Measurements from ENCODE around the gene MYLK.

Gene MYLK

DNA sequence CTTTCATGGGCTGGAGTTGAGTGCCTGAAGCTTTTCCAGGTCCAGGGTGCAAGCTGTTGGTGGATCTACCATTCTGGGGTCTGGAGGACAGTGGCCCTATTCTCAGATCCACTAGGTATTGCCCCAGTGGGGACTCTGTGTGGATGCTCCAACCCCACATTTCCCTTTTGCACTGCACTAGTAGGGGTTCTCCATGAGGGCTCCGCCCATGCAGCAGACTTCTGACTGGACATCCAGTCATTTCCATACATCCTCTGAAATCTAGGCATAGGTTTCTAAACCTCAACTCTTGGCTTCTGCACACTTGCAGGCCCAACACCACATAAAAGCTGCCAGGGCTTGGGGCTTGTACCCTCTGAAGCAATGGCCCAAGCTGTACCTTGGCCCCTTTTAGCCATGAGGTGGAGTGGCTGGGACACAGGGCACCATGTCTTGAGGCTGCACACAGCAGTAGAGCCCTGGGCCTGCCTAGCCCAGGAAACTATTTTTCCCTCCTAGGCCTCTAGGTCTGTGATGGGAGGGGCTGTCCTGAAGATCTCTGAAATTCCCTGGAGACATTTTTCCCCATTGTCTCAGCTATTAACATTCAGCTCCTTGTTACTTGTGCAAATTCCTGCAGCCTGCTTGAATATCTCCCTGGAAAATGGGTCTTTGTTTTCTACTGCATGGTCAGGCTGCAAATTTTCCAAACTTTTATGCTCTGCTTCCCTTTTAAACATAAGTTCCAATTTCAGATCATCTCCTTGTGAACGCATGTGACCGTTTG, 293.3 kb downstream of the MYLK start:
- DNase-seq, result no peak

GRCh38 chr3:123587401-123587800, 296.7 kb downstream of the MYLK start:
- no peak for DNase-seq

GRCh38 chr3:123586968-123587367, 297.2 kb downstream of the MYLK start:
- no peak for DNase-seq

DNA sequence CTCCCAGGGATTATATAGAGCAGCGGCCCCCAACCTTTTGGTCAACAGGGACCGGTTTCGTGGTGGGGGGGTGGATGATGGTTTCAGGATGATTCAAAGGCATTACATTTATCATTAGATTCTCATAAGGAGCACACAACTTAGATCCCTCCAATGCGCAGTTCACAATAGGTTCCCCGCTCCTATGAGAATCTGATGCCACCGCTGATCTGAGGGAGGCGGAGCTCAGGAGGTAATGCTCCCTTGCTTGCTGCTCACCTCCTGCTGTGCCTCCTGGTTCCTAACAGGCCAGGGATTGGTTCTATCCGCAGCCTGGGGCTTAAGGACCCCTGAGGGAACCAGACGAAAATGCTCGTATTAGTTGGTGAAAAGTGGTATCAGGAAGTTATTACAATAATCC, 298.0 kb downstream of the MYLK start:
- peak; percentile 61 for DNase-seq

DNA sequence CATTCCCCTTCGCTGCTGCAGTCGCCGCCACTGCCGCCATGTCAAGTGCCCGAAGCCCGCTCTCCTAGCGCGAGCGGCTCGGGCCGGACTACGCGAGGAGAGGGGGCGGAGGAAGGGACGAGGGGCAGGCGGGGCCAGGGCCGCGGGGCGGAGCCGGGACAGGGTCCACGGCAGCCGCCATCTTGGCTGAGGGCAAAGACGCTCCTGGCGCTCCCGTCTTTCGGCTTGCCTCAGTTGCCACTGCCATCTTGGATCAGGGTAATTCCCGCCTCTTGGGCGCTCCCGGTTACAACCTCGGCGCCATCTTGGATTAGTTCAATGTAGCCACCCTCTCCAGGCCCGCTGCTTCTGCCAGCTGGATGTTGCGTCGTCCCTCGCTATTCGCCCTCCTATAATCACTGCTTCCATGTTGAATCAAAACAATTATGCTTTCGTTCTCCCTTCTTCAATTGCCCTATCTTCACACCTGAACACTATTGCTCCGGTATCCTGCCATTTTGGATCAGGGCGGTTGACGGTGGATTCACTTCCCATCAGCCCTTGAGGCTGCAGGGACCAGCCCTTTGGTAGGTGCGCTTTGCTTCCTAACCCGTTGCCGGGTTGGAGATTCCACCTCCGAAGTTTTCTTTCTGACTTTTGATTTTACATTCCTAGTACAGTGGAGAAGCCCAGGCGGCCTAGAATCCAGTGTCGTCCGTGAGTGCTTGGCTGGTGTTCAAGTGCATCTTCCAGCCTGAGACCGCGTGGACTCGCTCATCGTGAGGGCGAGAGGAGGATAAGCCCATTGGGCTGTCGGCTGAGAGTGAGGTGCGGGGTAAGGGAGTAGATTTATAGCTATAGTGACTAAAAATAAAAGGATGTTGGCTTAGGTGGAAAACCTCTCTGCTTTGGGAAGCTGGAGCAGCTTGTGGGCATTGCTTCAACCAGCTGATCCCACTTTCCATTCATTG, 298.9 kb downstream of the MYLK start, which contains the start of gene HACD2:
Gene HACD2, minus strand, starts transcription at position 66 of the 950 bp plus-strand sequence. Its CDS starts 26 bp downstream, at position 40.
- DNase-seq, result peak; percentile 99

- peak; percentile 81 for DNase-seq
Measured at GRCh38 chr3:123584284-123584987, 299.7 kb downstream of the MYLK start.

GRCh38 chr3:123583561-123583960, 300.6 kb downstream of the MYLK start:
- DNase-seq, result no peak

DNA sequence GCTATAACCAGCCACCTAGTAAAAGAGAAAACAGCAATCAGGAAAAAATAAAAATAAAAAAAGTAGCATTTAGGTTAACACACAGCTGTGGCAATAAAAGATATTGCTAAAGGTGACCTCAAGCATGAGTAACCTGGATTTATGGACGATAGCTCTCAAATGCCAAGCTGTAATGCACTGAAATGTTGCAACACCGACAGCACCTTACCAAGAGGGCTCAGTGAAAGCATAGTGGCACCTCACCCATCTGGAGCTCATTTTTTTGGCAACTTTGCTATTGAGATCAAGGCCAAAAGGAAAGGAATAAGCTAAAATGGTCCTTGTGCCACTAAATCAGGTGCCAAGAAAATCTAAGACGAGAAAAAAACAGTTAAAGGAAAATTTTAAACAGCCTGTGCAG, 301.8 kb downstream of the MYLK start:
- no peak for DNase-seq

- no peak for DNase-seq
Measured at GRCh38 chr3:123576122-123576521, 308.0 kb downstream of the MYLK start.

- no peak for DNase-seq
Measured at GRCh38 chr3:123571973-123572365, 312.2 kb downstream of the MYLK start.

DNA sequence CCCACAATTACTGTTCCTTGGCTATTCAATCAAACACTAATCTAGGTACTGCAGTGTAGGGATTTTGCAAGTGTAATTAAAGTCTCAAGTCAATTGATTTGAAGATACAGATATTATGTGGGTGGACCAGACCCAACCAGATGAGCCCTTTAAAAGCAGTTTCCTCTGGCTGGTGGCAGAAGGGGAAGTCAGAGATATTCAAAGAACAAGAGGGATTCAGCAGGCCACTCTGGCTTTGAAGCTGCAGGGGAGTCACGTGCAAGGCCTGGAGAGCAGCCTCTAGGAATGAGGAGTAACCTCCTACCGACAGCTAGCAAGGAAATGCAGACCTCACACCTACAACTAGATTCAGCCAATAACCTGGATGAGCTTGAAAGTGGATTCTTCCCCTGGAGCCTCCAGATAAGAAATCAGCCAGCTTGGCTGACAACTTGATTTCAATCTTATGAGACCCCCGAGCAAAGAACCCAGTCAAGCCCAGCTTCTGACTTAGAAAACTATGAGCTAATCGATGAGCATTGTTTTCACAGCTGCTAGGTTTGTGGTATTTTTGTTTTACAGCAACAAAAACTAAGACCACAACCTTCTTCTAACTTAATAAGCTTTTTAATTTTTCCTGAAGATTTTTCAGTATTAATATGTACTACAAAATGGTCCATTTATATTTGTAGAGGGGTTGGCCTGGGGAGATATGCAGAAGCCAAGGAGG, 312.7 kb downstream of the MYLK start:
- DNase-seq, result no peak

DNA sequence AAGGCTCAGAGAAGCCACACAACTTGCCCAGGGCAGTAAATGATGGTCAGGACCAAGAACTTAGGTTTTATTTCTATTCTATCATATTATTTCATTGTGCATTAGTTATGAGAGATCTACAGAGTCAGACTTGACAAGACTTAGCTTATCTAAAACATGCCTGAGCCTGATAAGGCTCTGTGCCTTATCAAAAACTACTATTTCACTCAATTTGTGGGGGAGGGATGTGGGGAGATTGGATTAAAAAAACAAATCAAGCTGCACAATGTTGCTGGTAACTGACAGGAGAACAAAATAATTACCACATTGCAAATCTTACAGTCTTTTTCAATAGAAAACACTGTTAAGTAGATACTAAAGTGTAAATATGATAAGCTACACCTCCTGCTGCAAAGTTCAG, 315.3 kb downstream of the MYLK start:
- DNase-seq, result no peak

DNA sequence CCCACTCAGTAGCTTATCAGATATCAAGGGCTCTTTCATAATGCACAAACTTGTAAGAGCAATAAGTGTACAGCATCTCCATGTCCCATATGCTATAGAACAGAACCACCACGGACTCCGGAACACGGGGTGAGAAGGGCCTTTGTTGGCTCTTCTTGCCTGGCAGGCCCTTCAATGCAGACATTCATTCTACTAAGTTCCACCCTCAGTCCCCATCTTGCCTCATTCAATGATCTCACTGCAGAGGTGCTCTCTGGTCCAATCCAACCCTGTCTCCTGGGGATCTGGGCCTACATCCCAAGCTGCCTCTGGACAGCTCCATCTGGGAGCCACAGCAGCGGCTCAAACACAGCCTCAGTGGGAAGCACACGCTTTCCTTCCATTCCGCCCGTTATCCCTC, 316.1 kb downstream of the MYLK start:
- no peak for DNase-seq

DNA sequence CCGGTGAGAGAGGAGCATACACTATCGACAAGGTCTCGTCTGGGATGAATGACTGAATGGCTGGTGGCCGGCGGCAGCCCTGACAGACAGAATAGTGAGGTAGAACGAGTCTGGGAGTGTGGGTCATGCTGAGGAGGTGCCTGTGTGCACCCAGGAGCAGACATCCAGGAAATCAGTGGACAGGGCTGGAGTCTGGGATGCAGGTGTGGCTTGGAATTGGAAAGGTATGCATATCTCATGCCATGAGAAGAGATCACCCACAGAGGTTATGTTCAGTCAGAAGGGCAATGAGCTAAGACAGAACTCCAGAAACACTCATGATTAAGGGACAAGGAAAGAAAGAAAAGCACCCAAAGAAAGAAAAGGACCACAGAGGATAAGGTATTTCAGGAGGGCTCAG, 320.1 kb downstream of the MYLK start:
- DNase-seq, result no peak

- no peak for DNase-seq
Measured at GRCh38 chr3:123562547-123562946, 321.6 kb downstream of the MYLK start.

DNA sequence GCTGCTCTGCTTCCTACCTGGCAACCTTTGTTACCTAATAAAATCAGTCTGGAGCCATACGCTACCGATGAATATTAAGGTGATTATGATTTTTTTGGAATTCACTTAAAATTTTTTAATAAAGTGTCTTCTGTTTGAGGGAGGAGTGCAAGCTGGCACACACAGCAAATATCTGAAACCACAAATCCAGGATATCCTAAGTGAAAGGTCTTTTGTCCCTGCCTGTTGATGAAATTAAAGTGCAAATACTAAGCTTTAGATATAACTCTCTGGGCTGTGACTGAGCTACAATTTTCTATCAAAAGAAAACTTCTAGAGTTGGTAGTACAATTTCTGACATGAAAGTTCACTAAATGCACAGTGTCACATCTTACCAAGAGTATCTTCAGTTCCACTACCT, 322.9 kb downstream of the MYLK start:
- no peak for DNase-seq
